A204.1 (cell line): ENCODE data around the gene STYK1.
"Not testable (repeated sequence)": the region's sequence is repeated elsewhere in the genome, so short reads cannot be mapped to it uniquely, and the experiment has no call there.

Experiments used
- FAIRE-seq: peaks from 2 replicates; lab custom pipeline; 2012; peaks lifted over from hg19 to GRCh38; lab: Jason Lieb, UNC

STYK1 gene

DNA sequence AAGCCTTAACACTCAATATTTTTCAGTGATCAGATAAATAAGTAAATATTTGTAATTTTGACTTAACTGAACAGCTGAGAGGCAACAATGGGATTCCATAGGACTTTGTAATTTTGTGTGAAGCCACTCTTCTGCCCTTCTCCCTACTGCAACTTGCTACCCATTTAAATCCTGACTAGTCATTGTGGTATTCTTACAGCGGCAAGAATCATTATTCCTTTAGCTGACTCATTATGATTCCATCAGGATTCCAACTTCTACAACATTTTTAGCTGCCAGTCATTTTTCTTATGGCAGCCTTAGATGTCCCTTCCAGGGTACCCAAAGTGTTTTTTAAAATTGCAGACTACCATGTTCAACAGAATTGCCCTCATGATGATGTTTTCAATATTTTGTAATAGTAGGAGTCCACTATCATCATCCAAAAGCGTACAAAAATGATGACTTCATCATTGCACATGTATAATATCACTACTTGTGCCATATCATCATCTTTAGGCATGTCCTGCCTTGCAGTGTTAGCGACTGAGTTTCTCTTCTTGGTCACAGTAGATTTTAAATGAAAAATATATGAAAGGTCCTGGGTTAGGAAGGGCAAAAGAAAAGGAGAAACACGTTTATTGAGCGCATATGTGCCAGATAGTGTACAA, 55.4 kb downstream of the STYK1 start:
- no peak for FAIRE-seq

DNA sequence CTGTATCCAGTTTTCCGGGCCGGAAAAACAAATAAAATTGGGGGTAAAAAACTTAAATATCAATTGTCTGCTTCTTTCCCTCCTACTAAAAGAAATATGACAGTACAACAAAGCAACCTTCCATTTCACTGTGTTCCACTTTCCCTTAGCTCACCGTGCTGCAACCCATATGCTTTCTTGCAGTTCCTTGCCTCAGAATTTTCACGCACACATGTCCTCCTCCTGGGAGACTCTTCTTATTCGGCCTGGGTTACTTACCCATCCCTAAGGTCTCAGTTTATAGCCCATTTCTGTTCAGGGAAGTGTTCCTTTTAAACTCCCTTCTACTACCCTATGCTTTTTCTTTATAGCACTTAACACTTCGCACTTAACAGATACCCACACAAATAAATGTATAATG, 56.0 kb downstream of the STYK1 start:
- no peak for FAIRE-seq

DNA sequence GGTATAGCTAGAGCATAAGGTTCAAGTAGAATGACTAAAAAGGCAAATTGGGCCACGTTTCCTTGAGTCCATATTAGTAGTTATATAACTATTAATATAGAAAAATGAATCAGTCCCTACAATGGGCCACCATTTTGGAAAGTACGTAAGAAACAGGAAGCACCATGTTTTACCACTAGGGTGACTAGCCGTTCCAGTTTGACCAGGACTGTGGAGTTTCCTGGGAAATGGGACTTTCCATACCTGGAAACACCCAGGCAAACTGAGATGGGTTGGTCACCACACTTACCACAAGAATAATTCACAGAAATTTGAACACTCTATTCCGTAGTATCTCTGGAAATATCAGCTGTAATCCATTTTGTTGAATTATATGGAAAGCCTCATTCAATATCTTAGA, 58.3 kb downstream of the STYK1 start:
- FAIRE-seq, result no peak

DNA sequence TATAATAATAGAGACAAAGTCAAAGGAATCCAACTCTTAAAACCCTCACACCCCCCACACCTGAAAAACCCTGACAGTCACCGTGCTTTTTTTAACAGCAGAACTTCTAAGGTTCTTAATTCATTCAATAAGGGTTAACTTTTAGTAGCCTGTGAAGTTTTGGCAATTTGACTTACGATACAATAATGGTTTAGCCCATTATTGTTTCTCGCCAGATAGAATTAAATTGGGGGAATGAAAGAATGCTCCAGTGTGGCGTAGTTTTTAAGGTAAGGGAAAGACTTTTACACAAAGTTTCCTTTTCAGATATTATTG, 59.8 kb downstream of the STYK1 start:
- FAIRE-seq, result no peak

DNA sequence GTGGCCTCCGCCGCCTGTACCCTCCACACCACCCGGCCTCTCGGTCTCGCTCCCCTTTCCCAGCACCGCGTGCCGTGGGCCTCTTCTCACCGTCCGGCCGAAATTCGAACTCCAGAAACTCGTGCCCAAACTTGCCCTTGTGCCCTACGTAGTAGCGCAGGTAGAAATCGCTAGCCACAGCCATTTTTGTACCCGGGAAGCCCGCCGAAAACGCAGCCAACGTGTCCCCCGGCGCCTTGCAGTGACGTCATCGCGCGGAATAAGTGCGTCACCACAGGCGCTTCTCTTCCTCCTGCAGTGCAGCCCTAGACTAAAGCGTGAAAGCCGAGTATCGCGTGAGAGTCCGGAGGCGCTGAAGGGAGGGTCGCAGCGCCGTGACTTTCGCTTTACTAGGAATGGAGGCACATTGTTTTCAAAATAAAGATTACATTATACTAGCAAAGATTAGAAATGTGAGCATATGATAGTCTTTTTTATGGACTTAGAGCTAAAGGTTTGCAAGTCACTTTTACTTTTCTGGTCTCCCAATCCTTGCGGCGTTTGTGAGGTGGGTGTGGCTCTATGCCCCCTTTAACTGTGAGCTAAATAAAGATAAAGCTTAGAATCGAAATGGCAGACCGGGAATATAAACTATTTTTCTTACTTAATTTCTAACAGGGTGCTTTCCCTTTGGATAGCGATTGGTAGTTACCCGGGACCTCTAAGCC, 60.4 kb downstream of the STYK1 start, which contains the start of gene MAGOHB:
Gene MAGOHB, minus strand, starts transcription at position 261 of the 707 bp plus-strand sequence. Its CDS starts 77 bp downstream, at position 184.
- peak; percentile 95 for FAIRE-seq

DNA sequence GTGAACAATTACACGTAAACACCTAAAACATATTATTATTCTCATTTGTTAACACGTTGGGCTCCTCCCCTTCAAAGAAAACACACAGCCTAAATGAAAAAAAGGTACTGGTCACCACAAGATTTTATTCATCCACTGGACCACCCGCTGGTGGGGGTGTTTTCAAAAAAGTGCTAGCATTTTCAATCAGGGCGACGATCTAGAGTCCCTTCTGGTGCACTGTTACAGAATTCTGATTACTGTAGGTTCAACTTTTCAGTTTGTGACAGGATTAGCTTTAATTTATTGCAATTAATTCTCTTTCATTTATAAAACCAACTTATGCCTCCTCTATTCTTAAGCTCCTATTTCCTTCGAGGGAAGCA, 60.9 kb downstream of the STYK1 start:
- no peak for FAIRE-seq

DNA sequence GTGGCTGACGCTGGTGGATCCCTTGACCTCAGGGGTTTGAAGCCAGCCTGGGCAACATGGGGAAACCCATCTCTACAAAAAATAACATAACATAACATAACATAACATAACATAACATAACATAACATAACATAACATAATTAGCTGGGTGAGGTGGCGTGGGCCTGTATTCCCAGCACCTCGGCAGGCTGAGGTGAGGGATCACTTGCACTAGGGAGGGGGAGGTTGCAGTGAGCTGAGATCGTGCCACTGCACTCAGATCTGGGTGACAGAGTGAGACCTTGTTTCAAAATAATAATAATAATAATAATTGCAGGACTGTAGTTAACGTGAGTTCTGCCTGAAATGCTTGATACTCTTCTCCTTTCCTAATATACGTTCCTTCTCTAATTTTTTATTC, 61.7 kb downstream of the STYK1 start:
- FAIRE-seq, result no peak

DNA sequence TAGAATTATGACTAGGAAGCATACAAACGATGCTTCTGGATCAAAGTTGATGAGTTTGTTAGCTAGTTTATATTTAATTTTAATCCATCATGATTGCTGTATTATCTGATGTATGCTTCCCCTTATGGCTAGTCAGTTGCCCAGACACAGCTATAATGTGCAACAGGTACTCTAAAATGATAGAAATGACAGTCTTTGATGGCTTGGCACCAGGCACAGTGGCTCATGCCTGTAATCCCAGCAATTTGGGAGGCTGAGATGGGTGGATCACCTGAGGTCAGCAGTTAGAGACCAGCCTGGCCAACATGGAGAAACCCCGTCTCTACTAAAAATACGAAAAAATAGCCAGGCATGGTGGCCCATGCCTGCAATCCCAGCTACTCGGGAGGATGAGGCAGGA, 62.6 kb downstream of the STYK1 start:
- FAIRE-seq, result not testable (repeated sequence)

DNA sequence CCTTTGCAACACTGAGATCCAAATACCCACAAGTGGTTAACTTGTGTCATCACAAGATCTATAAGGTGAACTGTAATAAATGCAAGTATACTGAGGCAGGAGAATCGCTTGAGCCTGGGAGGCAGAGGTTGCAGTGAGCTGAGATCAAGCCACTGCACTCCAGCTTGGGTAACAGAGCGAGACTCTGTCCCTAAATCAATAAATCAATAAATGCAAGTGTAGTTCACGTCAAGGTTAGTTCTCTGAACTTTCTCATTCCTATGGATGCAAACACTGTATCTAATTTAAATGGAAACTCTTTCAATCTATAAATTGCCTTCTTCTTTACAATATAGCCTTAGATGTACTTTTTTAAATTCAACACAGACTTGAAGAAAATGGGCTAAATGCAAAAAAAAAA, 63.7 kb downstream of the STYK1 start:
- no peak for FAIRE-seq

DNA sequence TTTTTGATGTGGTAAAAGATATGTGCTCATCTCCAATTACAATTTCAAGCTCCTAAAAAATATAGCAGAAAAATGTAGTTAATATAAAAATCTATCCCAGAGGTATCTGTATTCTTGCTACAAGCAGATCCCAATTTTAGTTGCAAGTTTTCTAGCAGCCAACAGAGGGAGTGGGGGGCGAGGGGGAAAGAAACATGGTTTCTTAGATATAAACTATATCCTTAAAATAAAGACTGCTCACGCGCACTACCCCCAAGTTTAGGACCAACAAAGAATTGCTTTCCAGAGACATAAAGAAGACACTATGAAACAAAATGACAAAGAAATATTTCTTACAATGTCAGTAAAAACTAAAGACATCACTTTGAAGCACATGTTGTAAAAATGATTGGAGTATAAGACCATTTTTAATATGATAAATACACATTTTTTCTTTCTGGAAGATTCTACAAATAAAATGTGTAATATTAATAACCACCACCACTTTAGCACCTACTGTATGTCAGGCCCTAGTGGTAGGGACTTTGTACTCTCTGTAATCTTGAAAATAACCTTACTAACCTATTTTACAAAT, 65.9 kb downstream of the STYK1 start:
- FAIRE-seq, result peak; percentile 78

DNA sequence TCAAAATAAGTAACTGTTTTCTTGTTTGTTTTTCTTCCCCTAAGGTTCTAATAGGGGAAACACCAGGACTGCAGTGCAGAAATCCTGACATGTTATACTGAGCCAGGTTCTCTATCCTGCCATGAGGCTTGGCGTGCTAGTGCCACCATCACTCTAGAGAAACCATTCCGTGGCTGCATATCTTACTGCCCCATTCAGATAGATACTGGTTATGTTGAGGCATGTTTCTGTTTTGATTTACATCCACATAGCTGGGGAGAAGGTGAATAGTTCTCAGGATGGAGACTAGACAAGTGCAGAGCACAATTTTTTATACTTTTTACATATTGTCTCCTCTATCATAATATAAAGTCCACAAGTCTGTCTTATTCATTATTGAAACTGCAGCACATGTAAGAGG, 72.0 kb downstream of the STYK1 start:
- no peak for FAIRE-seq

DNA sequence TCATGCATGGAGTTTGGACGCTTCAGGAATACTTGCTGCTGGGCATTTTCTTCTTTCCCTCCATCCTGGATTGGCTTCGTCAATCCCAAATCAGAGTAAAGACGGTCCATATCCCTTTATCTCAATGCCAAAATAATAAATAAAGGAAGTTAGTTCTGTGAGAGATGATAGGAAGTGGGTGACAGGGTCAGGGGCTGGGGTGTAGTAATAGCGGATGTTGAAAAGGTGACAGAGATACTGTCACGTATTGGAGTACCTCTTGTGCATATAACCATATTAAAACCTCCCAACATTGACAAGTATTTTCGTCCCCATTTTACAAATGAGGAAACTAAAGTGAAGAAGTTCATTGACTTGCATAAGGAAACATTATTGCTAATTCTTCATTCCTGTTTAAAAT, 72.9 kb downstream of the STYK1 start:
- FAIRE-seq, result no peak

DNA sequence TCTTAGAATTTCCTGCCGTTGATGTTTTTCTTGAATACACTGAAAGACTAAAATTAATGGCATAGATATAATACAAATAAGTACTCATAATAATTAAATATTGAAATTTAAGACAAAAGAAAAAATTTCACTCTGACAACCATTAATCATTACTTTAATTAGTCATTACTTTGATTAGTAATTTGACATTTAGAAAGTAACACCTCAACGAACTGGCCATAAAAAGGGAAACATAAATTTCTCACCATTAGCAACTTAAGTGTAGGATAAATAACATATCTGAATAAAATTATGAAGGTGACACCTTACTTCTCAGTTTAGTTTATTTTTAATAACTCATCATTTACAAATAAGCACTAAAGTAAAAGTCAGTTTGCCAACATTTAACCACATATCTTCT, 78.0 kb downstream of the STYK1 start:
- FAIRE-seq, result peak; percentile 30

DNA sequence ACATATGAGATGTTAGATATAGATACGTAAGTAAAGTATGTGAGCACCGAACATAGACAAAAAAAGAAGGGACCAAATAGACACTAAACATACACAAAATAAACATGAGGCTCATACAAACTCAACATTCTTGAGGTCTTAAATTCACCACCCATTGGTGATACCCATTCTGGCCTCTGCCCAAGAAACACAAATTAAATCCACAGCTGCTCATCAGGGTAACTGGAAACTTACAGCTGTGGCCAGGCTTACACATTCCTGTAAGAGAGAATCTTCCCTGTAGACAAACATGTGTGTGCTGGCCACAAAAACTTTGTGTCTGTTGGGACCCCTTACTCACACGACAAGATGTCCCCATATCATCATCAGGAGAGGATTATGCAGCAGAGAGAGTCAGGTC, 82.9 kb downstream of the STYK1 start:
- FAIRE-seq, result no peak

DNA sequence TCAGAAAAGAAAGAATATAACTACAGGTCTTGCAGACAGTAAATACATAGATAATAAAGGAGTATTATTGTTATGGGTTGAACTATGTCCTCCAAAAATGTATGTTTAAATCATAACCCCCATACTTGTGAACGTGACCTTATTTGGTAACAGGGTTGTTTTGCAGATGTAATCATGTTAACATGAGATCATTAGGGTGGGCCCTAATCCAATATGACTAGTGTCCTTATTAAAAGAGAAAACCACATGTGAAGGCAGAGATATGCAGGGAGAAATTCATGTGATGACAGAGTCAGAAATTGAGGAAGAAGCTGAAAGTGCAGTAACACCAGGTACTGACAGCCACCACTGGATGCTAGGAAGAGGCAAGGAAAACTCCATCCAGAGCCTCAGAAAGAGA, 89.4 kb downstream of the STYK1 start:
- no peak for FAIRE-seq

DNA sequence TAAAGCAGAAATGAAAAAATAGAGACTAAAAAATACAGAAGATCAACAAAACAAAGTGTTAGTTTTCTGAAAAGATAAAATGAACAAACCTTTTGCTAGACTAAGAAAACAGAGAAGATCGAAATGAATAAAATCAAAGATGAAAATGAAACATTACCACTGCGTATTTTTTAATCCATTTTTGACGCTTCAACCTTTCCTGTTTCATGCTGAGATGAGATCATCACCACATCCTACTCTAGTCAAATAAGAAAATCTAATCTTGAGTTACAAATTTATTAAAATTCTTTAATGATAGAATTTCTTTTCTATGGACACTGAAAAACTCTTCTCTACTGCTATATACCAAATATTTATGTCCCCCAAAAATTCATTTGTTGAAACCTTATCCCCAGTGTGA, 91.1 kb downstream of the STYK1 start:
- FAIRE-seq, result no peak

DNA sequence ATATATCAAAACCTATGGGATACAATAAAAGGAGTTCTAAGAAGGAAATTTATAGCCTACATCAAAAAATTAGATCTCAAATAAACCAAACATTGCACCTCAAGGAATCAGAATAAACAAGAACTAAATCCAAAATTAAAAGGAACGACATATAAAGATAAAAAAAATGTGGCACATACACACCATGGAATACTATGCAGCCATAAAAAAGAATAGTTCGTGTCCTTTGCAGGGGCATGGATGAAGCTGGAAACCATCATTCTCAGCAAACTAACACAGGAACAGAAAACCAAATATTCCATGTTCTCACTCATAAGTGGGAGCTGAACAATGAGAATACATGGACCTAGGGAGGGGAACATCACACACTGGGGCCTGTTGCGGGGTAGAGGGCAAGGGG, 91.7 kb downstream of the STYK1 start:
- not testable (repeated sequence) for FAIRE-seq

DNA sequence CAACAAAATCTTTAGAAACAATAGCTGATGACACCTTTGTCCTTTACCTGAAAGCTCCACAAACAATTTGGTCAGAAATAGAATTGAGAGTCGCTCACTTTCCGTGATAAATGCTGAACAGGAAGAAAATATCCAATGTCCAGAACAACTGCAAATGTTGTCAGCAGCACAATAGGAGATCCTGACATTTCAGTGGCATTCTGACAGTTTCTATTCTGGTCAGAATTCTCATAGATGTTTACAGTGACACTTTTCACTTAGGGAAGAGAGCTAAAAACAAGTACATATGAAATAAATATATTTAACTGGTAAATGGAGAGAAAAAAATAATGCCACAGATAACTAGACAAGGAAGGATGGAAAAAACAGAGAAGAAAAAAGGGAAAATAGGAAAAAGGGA, 99.5 kb downstream of the STYK1 start:
- FAIRE-seq, result no peak

DNA sequence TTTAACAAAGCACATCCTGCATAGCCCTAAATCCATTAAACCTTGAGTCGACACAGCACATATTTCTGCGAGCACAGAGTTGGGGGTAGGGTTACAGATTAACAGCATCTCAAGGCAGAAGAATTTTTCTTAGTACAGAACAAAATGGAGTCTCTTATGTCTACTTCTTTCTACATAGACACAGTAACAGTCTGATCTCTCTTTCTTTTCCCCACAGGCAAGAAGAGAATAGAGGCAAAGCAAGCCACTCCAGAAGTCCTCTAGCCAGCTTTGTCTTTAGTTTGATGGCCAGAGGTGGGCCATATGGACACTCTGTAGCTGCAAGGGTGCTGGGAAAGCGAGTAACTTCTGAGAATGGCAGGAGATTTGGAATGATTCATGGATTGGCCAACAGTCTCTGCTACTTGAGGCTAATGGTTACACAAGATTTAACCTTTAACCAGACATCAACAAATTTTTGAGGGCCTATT, 101.8 kb downstream of the STYK1 start:
- FAIRE-seq, result not testable (repeated sequence)

DNA sequence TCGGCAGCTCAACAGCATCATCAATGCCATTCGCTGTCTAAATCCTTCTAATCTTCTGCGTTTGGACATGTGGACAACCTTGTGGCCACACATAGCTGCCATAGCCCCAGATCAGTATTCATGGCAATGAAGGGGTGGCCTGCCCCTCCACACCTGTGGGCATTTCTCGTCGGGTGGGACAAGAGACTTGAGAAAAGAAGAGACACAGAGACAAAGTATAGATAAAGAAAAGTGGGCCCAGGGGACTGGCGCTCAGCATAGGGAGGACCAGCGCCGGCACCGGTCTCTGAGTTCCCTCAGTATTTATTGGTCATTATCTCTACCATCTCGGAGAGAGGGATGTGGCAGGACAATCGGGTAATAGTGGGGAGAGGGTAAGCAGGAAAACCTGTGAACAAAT, 102.7 kb downstream of the STYK1 start:
- FAIRE-seq, result no peak
